ENCODE data around the gene CDH13.

GRCh38 chr16:83720213-83720612 is 1093.4 kb downstream of the CDH13 start:
- TF ChIP-seq POLR2A (IDR thresholded peaks at IDR 0.05) (no peak), CTCF (IDR thresholded peaks at IDR 0.05) (no peak)

Data from adrenal gland (tissue), 5 donors.